ENCODE data around the gene PECR. TPM values are rescaled to one million over a fixed set of nuclear protein-coding genes. Genes with fewer than 3 reads are reported as not detected.

Gene PECR
- total RNA-seq, 1 experiment from 2014 or later, result 15.3 TPM

- Mint-ChIP-seq H3K36me3 (ENCODE audit: insufficient read depth in 1 of 3, low read depth in 3 of 3) (peaks cover under 1 to 5% (median 3%) of the 10 kb centered on the region in 3 experiments; a peak in 5 of 7 replicates), H3K4me1 (peaks cover 20 to 38% of the 10 kb centered on the region in 2 experiments), H3K27me3 (ENCODE audit: low read depth) (no peaks in the 10 kb centered on the region), H3K4me3 (no peak overlapping the region; a peak in 1 of 5 replicates), H3K9me3 (no peaks in the 10 kb centered on the region), H3K27ac (peak overlapping the region; percentile 38 to 76 (median 49))
- Histone ChIP-seq H3K9ac (ENCODE audit: extremely low read depth, insufficient read length, low read length) (no peak overlapping the region), H4K91ac (ENCODE audit: insufficient read length, low read depth, low read length) (no peak overlapping the region), H2AK5ac (ENCODE audit: insufficient read length, low read length) (no peak overlapping the region), H3T11ph (ENCODE audit: low read length) (no peak overlapping the region), H4K5ac (ENCODE audit: insufficient read length, low read depth, low read length) (no peak overlapping the region), H2BK120ac (ENCODE audit: low read depth, low read length, poor library complexity, severe bottlenecking) (no peak overlapping the region), H3K23me2 (ENCODE audit: insufficient read length, low read depth, low read length, poor library complexity, severe bottlenecking) (no peaks in the 10 kb centered on the region), H3K23ac (ENCODE audit: insufficient read length, low read depth, low read length) (no peak overlapping the region), H2BK5ac (ENCODE audit: insufficient read length, low read length) (no peak overlapping the region), H3K4me1 (ENCODE audit: insufficient read depth, low read length) (peaks cover 14% of the 10 kb centered on the region; the same call in 1 of the 2 replicates), H3K79me1 (ENCODE audit: insufficient read depth, low read depth, low read length, poor library complexity, severe bottlenecking) (peaks cover 4% of the 10 kb centered on the region), H3K14ac (ENCODE audit: insufficient read depth, low read length) (no peak overlapping the region), H3K79me2 (ENCODE audit: insufficient read depth, low read length) (peaks cover 4% of the 10 kb centered on the region; the same call in 1 of the 2 replicates), H4K20me1 (ENCODE audit: control insufficient read depth, insufficient read depth, insufficient read length) (no peaks in the 10 kb centered on the region), H3K9me3 (ENCODE audit: control insufficient read depth, low read depth, low read length) (no peaks in the 10 kb centered on the region), H3K27me3 (ENCODE audit: insufficient read depth, low read length) (no peaks in the 10 kb centered on the region), H2BK15ac (ENCODE audit: low read depth, low read length) (no peak overlapping the region), H2BK20ac (ENCODE audit: low read depth, low read length, poor library complexity, severe bottlenecking) (no peak overlapping the region), H3K56ac (ENCODE audit: insufficient read length, low read depth, low read length) (no peak overlapping the region), H3K4ac (ENCODE audit: low read depth, low read length) (no peak overlapping the region), H3K4me2 (ENCODE audit: insufficient read depth, insufficient read length, low read length) (no peak overlapping the region), H3K27ac (ENCODE audit: insufficient read length, low read depth, low read length) (no peak overlapping the region), H3K18ac (ENCODE audit: insufficient read length, low read depth, low read length) (no peak overlapping the region), H4K8ac (replicated peaks; ENCODE audit: insufficient read length, low read depth, low read length) (no peak overlapping the region), H2BK12ac (ENCODE audit: insufficient read length, low read depth, low read length) (no peak overlapping the region), H2AFZ (ENCODE audit: low read length) (no peak overlapping the region)
- no peak for TF ChIP-seq CTCF (conservative IDR thresholded peaks at IDR 0.05)
- no peak for DNase-seq
- no CpG with 5 or more reads among the region's 5 CpGs for WGBS (ENCODE audit: extremely low coverage, insufficient read length, low lambda C conversion rate)
These were observed 79.4 kb downstream of the PECR start for GRCh38 chr2:216002101-216002678.

Measured in H9 (cell line).